Muscle layer of duodenum (tissue), 2 donors: Measurements from ENCODE around the gene HYAL1.
A peak's percentile ranks its signal among the peaks of the same experiment; 100 is the strongest.
"Not testable (repeated sequence)": the region's sequence is repeated elsewhere in the genome, so short reads cannot be mapped to it uniquely, and the experiment has no call there.

Experiments
- H3K27ac ChIP-seq: one replicate; pipeline ENCODE4 v1.7.0; 2013; ENCODE audit warnings: mild to moderate bottlenecking, low read length
- H3K27me3 ChIP-seq: one replicate; pipeline ENCODE4 v1.7.0; 2013; ENCODE audit warnings: low read depth, mild to moderate bottlenecking, control low read depth, low read length
- H3K36me3 ChIP-seq, 2 donors: one replicate each; pipeline ENCODE4 v1.7.0; 2013; ENCODE audit warnings: low read length in 2 of 2, control low read depth in 1 of 2, mild to moderate bottlenecking in 1 of 2; ENCODE audit not compliant: insufficient read depth in 2 of 2, control insufficient read depth in 1 of 2
- H3K4me1 ChIP-seq, 2 donors: one replicate each; pipeline ENCODE4 v1.7.0; 2013; ENCODE audit warnings: low read length in 2 of 2, mild to moderate bottlenecking in 2 of 2, control low read depth in 1 of 2, moderate library complexity in 1 of 2; ENCODE audit not compliant: insufficient read depth in 2 of 2, control insufficient read depth in 1 of 2
- H3K4me3 ChIP-seq, 2 donors: one replicate each; pipeline ENCODE4 v1.7.0; 2013; ENCODE audit warnings: low read length in 2 of 2, low read depth in 1 of 2, mild to moderate bottlenecking in 1 of 2
- H3K9me3 ChIP-seq, 2 donors: one replicate each; pipeline ENCODE4 v1.7.0; 2013; ENCODE audit warnings: low read length in 2 of 2, control low read depth in 1 of 2, mild to moderate bottlenecking in 1 of 2; ENCODE audit not compliant: control insufficient read depth in 1 of 2
- donor health status: healthy.

Gene HYAL1

DNA sequence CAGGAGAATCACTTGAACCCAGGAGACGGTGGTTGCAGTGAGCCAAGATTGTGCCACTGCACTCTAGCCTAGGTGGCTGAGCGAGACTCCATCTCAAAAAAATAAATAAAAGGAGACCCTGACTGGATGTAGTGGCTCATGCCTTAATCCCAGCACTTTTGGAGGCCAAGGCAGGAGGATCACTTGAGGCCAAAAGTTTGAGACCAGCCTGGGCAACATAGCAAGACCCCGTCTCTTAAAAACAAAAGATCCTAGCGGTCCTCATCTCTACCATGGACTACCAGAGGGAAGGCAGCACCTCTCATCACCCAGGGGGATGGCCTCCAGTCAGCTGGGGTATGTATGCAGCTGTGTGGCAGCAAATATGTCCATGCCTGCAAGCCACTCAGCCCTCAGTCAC lies 41.2 kb downstream of the HYAL1 start:
- Histone ChIP-seq H3K4me1 (peaks cover 29 to 46% of the 10 kb centered on the region in 2 donors), H3K36me3 (peaks cover 8 to 15% of the 10 kb centered on the region in 2 donors)
- H3K27me3 ChIP-seq, H3K27ac ChIP-seq, H3K4me3 ChIP-seq, H3K9me3 ChIP-seq: not testable (repeated sequence)

DNA sequence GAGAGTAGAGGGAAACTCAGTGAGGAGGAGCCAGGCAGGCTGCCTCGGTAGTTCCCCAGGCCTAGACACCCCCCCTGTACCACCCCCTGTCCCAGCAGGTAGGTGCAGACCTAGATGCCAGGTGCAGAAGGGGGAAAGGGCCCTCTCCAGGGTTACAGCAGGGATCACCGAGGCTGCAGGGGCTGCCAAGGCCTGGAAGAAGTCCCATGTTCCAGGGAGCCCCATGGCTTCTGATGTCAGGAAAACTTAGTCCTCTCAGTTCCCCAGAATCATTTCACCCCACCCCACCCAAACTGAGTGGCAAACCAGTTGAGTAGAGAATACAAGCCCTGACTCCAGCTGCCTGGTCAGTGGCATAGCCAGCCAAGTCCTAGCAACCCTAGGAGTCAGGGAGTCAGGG lies 41.9 kb downstream of the HYAL1 start:
- peaks cover 15 to 22% of the 10 kb centered on the region in 2 donors for H3K36me3 ChIP-seq
- H3K9me3 ChIP-seq, result no peaks in the 10 kb centered on the region
- peak overlapping the region; percentile 49 for H3K27ac ChIP-seq
- peaks cover 24 to 41% of the 10 kb centered on the region in 2 donors for H3K4me1 ChIP-seq
- H3K27me3 ChIP-seq, result no peaks in the 10 kb centered on the region
- H3K4me3 ChIP-seq, result peak overlapping the region in 1 of 2 donors; percentile 57

DNA sequence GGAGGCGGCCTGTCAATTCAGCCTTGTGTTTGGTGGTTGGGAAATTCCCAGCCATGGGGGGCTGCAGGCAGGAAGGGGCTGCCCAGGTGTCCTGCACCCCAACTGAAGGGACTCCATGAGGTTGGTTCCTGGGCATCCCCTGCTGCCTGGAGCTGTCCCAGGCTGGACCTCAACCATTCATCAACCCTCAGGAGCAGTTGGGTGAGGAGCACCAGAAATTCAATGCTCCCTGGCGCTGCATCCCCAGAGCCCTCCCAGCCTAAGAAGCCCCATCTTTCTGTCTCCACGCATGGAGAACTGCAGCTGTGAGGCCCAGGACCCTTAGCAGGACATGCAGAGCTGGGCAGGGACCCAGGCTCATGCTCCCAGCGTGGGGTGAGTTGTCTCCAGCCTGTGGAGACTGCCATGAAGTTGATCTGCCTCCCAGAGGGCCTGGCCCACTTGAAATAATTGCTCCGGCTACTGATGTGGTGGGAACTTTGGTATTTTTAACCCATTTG lies 42.4 kb downstream of the HYAL1 start:
- Histone ChIP-seq H3K27me3 (no peaks in the 10 kb centered on the region), H3K4me3 (peak overlapping the region in 1 of 2 donors; percentile 57), H3K36me3 (peaks cover 19 to 27% of the 10 kb centered on the region in 2 donors), H3K4me1 (peaks cover 20 to 36% of the 10 kb centered on the region in 2 donors), H3K9me3 (no peaks in the 10 kb centered on the region), H3K27ac (peak overlapping the region; percentile 49)

DNA sequence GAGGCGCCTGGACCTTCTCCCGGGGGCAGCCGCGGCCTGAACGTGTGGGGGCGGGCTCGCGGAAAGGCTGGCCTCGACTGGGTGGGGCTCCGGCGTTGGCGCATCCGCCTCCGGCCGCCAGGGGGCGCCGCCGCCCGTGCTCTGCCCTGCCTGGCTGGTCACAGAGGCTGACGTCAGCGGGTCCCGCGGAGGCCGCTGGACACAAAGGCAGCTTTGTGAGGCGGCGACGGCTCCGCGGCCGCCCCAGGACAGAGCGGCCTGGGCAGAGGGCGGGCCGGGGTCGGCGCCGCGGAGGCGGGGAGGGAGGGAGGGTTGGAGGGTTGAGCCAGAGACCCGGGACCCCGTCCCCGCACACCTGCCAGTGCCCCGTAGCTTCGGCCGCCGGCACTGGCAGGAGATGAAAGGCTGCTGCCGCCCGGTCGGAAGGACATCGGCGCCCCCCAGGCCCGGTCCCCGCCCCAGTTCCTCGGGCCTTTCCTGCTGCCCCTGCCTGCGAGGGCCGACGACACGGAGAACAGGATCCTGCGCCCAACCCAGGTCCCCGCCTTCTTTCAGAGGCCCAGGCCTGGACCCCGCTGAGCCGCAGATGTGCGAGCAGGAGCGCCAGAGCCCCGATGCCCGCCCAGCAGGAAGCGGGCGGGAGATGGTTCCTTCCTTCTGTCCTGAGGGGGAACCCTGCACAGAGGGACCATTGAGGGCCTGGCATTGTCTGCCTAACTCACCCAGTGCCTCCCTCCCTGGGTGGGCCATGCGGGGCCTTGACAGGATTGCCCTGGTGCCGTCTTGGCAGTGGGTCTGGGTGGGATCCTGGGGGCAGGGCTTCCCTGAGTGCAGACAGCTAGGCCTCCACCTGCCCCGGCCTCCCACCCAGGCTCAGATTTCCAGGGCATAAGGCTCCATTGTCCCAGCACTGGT lies 43.1 kb downstream of the HYAL1 start:
- peaks cover 19 to 30% of the 10 kb centered on the region in 2 donors for H3K36me3 ChIP-seq
- H3K27me3 ChIP-seq, result no peaks in the 10 kb centered on the region
- peak overlapping the region; percentile 49 for H3K27ac ChIP-seq
- H3K9me3 ChIP-seq, result no peaks in the 10 kb centered on the region
- H3K4me1 ChIP-seq, result peaks cover 14 to 29% of the 10 kb centered on the region in 2 donors
- peak overlapping the region; percentile 18 to 57 for H3K4me3 ChIP-seq

DNA sequence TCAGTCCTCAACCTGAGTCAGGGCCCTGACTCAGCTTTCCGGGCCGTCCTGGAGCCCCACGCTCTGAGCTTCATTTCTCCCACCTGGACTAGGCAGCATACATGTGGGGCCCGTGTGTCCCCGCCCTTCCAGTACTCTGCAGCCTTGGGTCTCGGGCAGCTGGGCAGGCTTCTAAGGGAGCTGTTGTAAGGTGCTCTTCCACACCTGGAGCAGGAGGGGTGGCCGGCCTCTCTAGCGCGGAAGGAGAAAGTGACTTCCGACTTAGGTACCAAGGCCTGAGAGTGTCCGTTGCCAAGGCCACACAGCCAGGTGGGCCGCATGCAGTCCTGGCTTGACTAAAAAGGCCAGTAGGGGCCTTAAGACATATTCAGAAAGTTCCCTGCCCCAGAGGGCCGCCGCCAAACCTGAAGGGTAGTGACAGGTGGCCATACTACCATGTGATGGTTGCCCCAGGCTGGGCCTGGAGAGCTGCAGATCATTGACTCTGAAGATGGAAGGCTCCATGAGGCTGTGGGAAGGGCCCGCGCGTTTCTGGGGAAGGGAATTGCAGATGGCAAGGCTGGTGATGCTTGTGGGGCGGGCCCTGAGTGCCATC lies 43.8 kb downstream of the HYAL1 start:
- H3K36me3 ChIP-seq, result peaks cover 19 to 38% of the 10 kb centered on the region in 2 donors
- peak overlapping the region; percentile 63 for H3K27ac ChIP-seq
- H3K27me3 ChIP-seq, result no peaks in the 10 kb centered on the region
- peak overlapping the region in 1 of 2 donors; percentile 25 for H3K4me3 ChIP-seq
- peaks cover 9 to 24% of the 10 kb centered on the region in 2 donors for H3K4me1 ChIP-seq
- H3K9me3 ChIP-seq, result no peaks in the 10 kb centered on the region

DNA sequence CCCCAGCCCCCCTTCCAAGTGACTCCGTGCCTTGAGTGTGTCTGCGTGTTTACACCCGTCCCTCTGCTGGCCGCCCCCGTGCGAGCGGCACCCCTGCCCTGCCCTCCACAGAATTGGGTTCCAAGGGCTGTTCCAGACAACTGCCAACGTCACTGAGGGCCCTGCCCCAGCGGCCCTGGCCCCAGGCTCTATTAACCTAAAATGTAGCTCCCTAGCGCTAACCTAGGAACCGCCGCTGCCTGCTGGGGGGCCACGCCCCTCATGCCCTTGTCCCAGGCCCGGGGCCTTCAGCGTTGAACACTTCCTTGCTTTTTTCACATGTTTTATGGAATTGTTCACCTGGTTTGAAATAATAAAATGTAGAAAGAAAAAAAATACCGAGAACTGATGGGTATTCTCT lies 44.4 kb downstream of the HYAL1 start:
- H3K27ac ChIP-seq, result peak overlapping the region; percentile 63
- H3K36me3 ChIP-seq, result peaks cover 25 to 43% of the 10 kb centered on the region in 2 donors
- no peak overlapping the region for H3K4me3 ChIP-seq
- H3K4me1 ChIP-seq, result peaks cover 6 to 19% of the 10 kb centered on the region in 2 donors
- no peaks in the 10 kb centered on the region for H3K9me3 ChIP-seq
- no peaks in the 10 kb centered on the region for H3K27me3 ChIP-seq

DNA sequence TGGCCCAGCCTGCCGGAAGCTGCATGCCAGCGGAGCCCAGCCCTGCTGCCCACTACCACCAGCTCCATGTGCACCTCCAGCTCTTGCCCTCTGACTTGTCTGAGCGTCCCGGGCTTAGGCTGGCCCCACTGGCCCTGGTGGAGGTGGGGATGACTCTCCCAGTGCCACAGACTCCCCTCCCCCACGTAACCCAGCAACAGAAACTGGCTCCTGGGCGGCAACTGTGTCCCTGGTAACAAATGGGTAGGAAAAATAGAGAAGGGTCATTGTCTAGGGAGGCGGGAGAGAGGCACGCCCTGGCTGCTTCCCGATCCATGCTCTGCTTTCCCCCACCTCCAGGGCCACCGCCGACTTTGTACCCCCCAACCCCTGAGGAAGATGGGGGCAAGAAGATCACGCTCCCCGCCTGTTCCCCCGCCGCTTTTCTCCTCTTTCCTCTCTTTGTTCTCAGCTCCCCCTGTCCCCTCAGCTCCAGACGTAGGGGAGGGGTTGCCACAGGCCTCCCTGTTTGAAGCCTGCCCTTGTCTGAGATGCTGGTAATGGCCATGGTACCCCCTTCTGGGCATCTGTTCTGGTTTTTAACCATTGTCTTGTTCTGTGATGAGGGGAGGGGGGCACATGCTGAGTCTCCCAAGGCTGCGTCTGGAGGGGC lies 45.2 kb downstream of the HYAL1 start:
- H3K27ac ChIP-seq, result no peak overlapping the region
- no peaks in the 10 kb centered on the region for H3K9me3 ChIP-seq
- peaks cover 6 to 19% of the 10 kb centered on the region in 2 donors for H3K4me1 ChIP-seq
- peaks cover 28 to 49% of the 10 kb centered on the region in 2 donors for H3K36me3 ChIP-seq
- H3K27me3 ChIP-seq, result no peaks in the 10 kb centered on the region
- no peak overlapping the region for H3K4me3 ChIP-seq

DNA sequence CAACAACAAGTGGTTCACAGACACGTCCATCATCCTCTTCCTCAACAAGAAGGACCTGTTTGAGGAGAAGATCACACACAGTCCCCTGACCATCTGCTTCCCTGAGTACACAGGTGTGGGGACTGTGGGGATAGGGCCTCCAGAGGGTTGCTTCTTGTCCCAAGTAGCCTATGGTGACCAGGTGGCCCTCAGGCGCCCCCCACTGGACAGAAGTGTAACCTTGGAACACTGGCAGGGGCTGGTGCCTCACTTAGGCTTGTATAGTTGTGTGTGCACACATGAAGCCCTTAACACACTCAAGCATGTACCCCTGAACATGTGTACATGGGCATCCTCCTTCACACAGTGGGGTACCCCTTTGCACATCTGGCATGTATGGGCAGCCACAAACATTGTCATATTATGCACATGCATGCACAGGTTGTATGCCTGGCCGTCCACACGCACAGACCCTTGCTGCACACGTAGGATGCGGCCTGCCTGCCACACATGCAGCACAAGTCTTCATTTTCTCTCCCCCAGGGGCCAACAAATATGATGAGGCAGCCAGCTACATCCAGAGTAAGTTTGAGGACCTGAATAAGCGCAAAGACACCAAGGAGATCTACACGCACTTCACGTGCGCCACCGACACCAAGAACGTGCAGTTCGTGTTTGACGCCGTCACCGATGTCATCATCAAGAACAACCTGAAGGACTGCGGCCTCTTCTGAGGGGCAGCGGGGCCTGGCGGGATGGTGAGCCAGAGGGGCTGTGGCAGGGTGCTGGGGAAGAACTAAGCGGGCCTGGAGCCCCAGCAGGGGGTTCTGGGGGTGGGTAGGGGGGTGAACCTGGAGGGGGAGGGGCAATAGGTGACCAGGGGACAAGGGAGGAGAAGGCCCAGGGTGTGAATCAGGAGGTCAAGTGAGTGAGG lies 46.1 kb downstream of the HYAL1 start:
- peaks cover 6 to 19% of the 10 kb centered on the region in 2 donors for H3K4me1 ChIP-seq
- no peaks in the 10 kb centered on the region for H3K9me3 ChIP-seq
- H3K27me3 ChIP-seq, result no peaks in the 10 kb centered on the region
- H3K36me3 ChIP-seq, result peaks cover 29 to 58% of the 10 kb centered on the region in 2 donors
- no peak overlapping the region for H3K27ac ChIP-seq
- no peak overlapping the region for H3K4me3 ChIP-seq

DNA sequence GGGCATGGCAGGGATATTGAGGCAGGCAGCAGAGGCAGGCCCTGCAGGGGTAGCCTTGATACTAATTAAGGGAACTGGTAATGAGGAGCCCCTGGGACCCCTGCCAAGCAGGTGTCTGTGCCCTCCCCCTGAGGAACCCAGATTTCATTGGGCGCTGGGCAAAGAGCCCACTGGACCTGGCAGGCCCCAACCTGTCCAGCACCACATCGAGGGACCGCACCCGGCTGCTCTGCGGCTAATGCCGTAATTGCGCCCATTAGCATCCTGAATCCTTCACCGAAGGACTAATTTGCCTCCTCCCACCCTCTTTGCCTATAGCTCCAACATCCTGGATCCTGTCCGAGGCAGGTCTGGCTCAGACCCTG lies 48.1 kb downstream of the HYAL1 start:
- Histone ChIP-seq H3K4me3 (no peak overlapping the region), H3K36me3 (peaks cover 33 to 69% of the 10 kb centered on the region in 2 donors), H3K4me1 (peaks cover 3 to 18% of the 10 kb centered on the region in 2 donors), H3K9me3 (no peaks in the 10 kb centered on the region), H3K27me3 (no peaks in the 10 kb centered on the region), H3K27ac (peak overlapping the region; percentile 85)

DNA sequence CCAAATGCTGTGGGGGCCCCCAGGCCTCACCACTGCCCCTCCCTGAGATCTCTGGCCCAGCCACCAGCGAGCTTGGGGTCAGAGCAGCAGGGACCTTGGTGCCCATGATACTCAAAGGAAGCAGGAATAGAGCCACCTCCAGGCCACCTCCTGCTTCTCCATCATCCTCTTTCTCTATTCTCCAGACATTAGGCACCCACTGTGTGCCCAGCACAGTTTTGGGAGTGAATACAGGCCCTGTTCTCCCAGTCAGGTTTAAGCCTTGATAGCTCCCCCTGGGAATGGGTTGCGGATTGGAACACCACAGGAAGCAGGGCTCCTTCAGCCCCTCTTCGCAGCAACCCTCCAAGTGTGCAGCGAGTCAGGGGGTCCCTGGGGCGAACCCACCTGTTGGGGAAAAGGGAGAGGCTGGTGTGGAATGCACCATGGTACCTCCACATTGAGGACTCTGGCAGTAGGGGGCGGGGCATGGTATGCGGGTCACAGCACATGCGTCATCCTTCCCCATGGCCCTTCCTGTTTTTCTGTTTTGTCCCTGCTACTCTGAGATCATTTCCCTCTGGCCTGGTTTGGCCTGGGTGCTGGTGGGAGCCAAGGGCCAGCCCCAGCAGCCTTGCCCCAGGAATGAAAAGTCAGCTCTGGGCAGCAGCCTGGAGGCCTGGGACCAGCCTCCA lies 48.7 kb downstream of the HYAL1 start:
- H3K9me3 ChIP-seq, result no peaks in the 10 kb centered on the region
- no peaks in the 10 kb centered on the region for H3K27me3 ChIP-seq
- no peak overlapping the region for H3K4me3 ChIP-seq
- peaks cover 33 to 69% of the 10 kb centered on the region in 2 donors for H3K36me3 ChIP-seq
- H3K4me1 ChIP-seq, result peaks cover 3 to 22% of the 10 kb centered on the region in 2 donors
- H3K27ac ChIP-seq, result peak overlapping the region; percentile 85
